ENCODE measurements around the gene PAX6.

PAX6 gene

GRCh38 chr11:31796499-31797189 lies 14.5 kb downstream of the PAX6 start:
- DNase-seq = no peak

GRCh38 chr11:31795706-31796498 lies 15.2 kb downstream of the PAX6 start:
- DNase-seq = no peak

- no peak for DNase-seq
These were observed 16.6 kb downstream of the PAX6 start for GRCh38 chr11:31794548-31794947.

GRCh38 chr11:31793264-31793663 lies 17.9 kb downstream of the PAX6 start:
- DNase-seq = no peak

GRCh38 chr11:31792456-31792855 lies 18.7 kb downstream of the PAX6 start:
- no peak for DNase-seq

- DNase-seq = no peak
These were observed 19.1 kb downstream of the PAX6 start for GRCh38 chr11:31792036-31792435.

- no peak for DNase-seq
These were observed 20.5 kb downstream of the PAX6 start for GRCh38 chr11:31790649-31791048.

- no peak for DNase-seq
These were observed 23.0 kb downstream of the PAX6 start for GRCh38 chr11:31788085-31788484.

- DNase-seq = no peak
These were observed 24.0 kb downstream of the PAX6 start for GRCh38 chr11:31786996-31787685.

GRCh38 chr11:31784611-31785010 lies 26.5 kb downstream of the PAX6 start:
- no peak for DNase-seq

- DNase-seq = no peak
These were observed 27.9 kb downstream of the PAX6 start for GRCh38 chr11:31783252-31783651.

- no peak for DNase-seq
These were observed 28.9 kb downstream of the PAX6 start for GRCh38 chr11:31782257-31782656.

- DNase-seq = no peak
These were observed 30.6 kb downstream of the PAX6 start for GRCh38 chr11:31780480-31780971.

GRCh38 chr11:31780078-31780477 lies 31.0 kb downstream of the PAX6 start:
- no peak for DNase-seq

GRCh38 chr11:31779374-31779791 lies 31.7 kb downstream of the PAX6 start:
- no peak for DNase-seq

GRCh38 chr11:31772412-31772811 lies 38.7 kb downstream of the PAX6 start:
- DNase-seq = no peak

GRCh38 chr11:31770011-31770700 lies 41.0 kb downstream of the PAX6 start:
- no peak for DNase-seq

- no peak for DNase-seq
These were observed 42.1 kb downstream of the PAX6 start for GRCh38 chr11:31768749-31769640.

GRCh38 chr11:31767685-31768084 lies 43.4 kb downstream of the PAX6 start:
- no peak for DNase-seq

- no peak for DNase-seq
These were observed 44.1 kb downstream of the PAX6 start for GRCh38 chr11:31767066-31767465.

GRCh38 chr11:31764766-31765165 lies 46.4 kb downstream of the PAX6 start:
- DNase-seq = peak; percentile 32

GRCh38 chr11:31764261-31764660 lies 46.9 kb downstream of the PAX6 start:
- DNase-seq = no peak
